Non-pigmented ciliary epithelial cell (primary cell): Measurements from ENCODE around the gene ASPRV1.
"Not testable (repeated sequence)": the region's sequence is repeated elsewhere in the genome, so short reads cannot be mapped to it uniquely, and the experiment has no call there.

ENCODE experiments used
- DNase-seq: peaks from one replicate; pipeline ENCODE4 v3.0.0-alpha.2; 2010; ENCODE audit warnings: low read depth

The ASPRV1 gene

DNA sequence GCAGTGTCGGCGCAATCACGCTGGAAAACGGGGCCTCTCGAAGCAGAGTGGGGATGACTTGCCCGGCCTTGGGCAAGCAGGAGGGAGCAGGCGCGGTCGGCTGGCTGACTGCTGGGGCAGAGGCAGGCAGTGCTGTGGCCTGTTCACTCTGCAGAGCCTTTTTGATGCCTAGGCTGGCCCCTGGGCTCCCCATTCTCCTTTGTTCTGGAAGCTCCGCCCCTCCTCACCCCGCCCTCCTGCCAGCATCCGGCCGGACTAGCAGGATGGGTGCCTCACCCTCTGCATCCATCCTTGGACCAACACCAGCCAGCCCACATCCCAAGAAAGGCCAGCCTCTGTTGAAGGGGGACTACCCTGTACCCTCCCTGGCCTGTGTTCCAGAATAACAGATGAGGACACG is at the start of gene ASPRV1:
ASPRV1 (minus strand) TSS at position 136 of the 400 bp plus-strand sequence. CDS start 195 bp downstream, outside the sequence.
- no peak for DNase-seq

DNA sequence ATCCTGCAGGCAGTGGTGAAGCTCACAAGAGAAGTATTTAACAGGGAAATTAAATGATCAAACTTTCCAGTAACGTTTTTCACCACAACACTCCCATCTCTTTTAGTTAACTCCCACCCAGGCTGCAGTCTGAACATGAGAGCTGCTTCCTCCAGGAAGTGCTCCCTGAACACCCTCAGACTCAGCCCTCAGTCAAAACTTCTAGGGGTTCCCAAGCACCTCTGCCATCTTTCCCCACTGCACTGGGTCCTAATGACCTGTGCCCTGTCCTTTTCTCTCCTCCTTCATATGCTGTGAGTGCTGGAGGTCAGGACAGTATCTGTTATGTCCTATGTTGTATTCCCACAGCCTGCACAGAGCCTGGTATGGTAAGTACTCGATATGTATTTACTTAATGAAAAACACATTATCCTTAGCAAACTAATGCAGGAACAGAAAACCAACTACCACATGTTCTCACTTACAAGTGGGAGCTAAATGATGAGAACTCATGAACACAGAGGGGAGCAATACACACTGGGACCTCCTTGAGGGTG is 49.2 kb upstream of the ASPRV1 start:
- DNase-seq, result no peak

DNA sequence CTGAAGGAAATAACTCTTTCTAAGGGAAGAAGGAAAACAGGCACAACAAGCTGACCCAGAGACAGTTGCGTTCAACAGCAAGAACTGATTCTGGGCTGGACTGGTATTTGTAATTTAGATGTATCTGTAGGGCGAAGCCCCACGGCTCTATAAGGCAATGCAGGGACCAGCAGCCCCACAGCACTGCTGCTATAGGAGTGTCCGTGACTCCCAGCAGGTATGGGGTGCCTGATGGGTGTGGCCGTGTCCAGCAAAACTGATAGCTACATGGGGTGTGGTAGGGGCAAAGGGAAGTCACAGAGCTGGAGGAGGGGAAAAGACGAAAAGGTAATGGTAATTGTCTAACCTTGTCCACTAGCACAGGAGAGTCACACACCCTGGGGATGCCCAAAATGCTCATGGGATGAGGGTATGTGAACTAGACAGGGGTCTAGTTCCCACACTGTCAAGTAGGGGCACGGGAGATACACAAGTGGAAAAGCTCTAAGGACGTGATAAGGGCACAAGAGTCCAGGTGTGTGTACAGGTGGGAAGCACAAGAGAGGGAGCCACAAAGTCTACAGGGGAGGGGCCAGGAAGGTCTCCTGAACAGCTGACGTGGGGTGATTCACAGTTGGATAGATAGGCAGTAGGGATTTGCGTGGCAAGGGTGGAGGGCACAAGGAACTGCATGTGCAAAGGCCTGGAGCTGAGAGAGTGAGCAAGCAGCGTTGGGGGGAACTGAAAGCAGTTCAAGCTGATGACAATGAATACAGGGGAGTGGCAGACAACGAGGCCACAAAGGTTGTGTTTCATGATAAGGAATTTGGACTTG is 48.5 kb upstream of the ASPRV1 start:
- DNase-seq, result no peak

DNA sequence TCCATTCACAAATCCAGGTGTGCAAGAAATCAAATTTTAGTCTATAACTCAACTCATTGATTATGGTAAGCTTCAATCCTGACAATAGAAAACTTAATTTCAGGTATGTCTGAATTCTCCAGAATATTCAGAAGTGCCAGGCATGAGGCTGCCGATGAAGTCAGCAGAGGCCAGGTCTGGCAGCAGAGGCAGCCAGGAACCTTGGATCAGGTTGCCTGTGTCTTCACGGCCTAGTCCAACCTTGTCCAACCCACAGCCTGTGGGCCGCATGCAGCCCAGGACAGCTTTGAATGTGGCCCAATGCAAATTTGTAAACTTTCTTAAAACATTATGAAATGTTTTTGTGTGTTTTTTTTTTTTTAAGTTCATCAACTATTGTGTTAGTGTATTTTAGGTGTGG is 46.9 kb upstream of the ASPRV1 start:
- DNase-seq, result no peak

DNA sequence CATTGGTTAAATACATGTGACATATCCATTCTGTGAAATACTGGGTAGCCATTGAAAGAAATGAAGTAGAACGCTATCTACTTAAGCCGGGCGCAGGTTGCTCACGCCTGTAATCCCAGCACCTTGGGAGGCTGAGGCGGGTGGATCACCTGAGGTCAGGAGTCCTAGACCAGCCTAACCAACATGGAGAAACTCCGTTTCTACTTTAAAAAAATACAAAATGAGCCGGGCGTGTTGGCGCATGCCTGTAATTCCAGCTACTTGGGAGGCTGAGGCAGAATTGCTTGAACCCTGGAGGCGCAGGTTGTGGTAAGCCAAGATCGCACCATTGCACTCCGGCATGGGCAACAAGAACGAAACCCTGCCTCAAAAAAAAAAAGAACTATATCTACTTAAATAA is 45.7 kb upstream of the ASPRV1 start:
- no peak for DNase-seq

DNA sequence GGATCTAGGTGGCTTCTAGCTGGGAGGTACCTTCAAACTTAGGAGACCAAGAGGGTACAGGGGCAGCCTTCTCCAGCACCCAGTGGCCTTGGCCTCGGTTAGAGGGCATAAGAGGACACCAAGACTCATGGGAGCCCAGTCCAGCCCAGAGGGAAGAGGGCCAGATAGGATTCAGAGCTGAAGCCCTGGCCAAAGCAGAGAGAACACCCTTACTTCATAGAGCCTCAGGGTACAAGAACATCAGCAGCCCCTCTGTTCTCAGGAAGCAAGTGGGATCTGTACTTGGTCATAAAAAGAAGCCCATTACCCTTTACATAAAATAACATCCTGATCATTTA is 45.0 kb upstream of the ASPRV1 start:
- no peak for DNase-seq

DNA sequence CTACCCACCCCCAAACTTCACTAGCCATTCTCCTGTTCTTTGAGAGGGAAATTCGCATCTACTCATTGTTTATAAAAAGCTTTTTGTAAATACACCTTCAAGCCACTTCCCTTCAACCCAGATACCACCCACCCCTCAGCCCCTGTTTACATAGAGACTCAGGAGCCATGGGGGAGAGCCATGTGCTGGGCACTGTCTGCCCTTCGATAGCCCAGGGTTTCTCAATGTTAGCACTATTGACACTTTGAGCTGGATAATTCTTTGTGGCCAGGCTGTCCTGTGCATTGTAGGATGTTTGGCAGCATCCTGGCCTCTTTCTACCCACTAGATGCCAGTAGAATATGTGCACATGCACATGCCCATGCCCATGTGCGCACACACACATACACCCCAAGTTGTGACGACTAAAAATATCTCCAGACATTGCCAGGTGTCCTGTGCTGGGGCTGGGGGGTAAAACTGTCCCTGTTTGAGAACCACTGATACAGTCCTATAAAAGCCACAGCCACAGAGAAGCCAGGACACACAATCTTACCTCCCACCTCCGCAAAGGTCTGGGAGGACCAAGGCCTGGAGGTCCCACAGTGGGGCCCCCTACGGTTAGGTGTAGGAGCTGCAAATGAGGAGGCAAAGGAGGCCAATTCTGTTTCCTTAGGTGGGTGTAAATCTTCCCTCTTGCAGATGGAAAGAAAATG is 44.5 kb upstream of the ASPRV1 start:
- no peak for DNase-seq

DNA sequence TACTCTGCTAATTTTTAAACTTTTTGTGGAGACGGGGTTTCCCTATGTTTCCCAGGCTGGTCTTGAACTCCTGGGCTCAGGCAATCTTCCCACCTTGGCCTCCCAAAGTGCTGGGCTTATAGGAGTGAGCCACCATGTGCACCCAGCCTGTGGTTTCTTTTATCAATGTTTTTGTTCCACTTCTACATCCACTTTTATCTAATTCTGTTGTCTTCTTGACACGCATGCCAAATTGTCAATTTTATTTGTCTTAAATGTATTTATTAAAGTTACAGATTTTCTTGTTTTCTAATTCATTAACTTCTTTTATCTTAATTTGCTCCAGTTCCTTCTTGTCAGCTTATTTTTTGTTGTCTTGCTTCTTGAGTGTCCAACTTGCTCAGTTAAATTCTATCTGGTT is 43.8 kb upstream of the ASPRV1 start:
- DNase-seq, result no peak

DNA sequence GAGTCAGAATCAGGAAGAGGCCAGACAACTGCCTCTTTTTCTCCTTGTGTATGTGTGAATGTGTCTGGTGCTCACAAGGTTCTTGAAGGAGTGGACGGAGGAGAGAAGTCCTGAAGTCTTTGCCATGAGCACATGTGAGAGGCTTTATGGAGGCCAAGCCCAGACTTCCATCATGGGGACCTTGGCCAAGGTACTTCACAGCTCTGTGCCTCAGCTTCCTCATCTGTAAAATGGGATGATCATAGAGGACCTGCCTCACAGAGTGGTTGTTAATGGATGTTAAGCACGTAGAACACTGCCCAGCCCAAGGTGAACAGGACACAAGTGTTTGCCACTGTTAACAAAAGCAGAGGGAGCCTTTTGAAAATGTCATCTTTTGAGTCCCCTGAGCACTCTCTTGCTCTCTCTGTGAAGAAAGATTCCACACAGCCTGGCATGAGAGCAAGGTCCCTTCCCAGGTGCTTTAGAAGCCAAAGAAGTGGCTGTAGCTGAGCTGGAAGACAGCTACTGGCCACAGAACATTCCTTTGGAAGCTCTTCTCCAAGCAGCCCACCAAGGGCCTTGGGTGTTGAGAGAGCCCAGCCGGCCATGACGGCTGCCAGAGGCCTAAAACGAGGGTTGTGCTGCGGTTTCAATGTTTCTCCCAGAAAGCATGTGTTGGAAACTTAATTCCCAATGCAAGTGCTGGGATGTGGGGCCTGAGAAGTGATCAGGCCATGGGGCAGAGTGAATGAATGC is 41.8 kb upstream of the ASPRV1 start:
- no peak for DNase-seq

DNA sequence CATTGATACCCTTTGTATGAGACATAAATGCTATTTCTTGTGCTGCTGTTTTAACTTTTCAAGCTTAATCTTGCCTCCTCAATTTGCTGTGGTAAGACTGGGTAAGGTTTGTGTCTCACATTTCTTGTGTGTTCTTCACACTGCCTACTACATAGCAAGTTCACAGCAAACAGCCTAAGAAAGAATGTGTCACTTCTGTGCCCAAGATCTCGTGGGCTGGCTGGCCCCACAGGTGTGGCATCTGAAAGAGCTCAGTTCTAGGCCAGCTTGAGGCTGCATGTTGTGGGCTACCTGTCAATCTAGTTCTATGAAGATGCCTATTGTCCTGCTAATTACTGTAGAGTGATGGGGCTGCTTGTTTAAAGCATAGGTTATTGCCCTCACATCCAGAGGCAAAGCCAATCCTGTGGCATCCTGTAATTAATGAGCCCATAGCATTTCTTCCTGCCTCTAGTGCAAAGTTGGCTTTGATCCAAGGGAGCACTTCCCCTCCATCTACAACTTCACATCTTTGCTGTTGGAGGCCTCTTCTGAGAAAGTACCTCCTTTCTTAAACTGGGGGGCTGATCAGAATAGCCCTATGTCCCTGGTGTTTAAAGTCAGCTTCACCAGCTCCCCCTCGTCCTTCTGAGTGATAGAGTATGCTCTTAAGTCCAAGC is 40.9 kb upstream of the ASPRV1 start:
- no peak for DNase-seq

DNA sequence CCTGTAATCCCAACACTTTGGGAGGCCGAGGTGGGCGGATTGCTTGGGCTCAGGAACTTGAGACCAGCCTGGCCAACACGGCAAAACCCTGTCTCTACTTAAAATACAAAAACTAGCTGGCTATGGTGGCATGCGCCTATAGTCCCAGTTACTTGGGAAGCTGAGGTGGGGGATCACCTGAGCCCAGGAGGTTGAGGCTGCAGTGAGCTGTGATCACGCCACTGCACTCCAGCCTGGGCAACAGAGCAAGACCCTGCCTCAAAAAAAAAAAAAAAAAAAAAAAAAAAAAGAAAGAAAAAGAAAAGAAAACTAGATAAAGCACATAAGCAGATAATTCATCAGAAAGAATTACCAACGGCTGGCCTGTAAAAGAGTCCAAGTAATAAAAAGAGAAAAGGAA is 39.1 kb upstream of the ASPRV1 start:
- DNase-seq, result not testable (repeated sequence)

DNA sequence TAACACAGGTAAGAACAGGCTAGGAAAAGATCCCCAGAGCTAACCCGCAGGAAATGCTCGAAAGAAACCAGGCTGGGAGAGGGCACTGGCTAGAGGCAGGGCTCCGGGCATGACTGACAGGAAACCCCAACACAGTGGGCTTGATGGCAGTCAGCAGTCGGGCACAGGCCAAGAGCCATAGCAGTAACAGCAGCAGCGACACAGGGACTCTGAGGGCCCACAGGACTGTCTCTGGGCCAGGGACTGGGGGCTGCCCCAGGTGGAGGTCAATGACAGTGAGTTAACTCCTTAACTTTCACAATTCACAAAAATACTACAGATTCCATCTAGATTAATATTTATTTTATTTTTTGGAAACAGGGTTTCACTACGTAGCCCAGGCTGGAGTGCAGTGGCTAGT is 37.3 kb upstream of the ASPRV1 start:
- no peak for DNase-seq

DNA sequence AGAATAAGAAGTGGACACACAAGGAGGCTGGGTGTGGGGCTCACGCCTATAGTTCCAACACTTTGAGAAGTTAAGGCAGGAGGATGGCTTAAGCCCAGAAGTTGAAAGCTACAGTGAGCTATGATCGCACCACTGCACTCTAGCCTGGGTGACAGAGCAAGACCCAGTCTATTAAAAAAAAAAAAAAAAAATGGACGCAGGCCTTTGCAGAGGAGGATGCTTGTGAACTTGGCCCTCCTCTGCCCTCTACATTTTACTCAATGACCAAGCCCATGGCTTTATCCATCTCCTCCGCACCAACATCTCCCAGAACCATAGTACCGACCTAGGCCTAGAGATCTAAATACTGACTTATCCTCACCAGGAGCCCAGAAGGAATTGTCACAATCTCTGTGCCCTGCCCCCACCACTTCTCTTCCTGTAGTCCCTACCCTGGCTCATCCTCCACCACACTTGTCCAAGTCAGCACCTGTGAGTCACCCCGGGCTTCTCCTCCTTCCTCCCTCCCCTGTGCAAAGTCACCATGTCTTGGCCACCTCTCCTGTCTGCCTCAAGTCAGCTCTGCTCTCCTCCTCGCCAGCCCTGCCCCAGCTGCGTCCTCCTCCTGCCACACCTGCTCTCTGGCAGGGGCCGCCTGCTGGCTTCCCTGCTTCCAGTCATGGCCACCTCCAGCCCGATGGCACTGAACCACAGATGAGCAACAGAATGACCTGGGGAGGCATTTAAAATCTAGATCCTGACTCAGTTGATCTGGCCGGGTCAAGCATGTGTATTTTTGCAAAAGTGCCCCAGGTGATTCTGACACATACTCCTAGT is 35.8 kb upstream of the ASPRV1 start:
- peak; percentile 8 for DNase-seq

DNA sequence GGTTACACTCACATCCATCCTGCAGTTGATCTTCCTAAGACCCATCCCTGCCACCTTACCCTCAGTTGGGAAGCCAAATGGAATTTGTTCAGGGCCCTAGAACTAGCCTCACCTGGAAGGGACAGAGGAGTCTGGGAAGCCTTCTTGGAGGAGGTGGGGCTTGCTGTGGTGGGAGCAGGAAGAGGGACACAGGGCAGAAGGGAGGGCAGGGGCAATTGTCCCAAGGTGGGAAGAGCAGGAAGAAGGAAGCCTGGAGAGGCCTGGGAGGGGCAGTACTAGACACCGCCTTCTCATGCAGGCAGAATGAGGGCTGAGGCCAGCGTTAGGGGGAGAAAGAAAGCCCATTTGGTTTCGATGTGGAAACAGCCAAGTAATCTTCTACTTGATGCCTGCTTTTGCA is 34.1 kb upstream of the ASPRV1 start:
- DNase-seq, result no peak

DNA sequence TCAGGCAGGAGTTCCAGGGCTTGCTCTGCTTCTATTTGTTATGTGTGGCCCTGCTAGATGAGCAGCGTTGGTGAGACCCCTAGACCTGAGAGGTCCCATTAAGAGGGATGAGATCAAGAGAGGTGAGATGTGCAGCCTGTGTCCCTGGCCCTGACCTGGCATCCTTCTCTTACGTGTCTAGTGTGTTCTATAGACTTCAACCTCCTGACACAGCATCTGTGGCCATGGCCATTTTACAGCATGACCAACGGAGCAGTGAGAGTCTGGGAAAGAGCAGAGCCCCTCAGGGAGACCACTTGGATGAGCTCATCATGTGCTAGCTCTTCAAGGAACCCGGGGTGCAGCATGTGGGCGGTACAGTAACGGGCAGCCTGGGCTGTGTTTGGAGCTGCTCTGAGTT is 32.7 kb upstream of the ASPRV1 start:
- no peak for DNase-seq

DNA sequence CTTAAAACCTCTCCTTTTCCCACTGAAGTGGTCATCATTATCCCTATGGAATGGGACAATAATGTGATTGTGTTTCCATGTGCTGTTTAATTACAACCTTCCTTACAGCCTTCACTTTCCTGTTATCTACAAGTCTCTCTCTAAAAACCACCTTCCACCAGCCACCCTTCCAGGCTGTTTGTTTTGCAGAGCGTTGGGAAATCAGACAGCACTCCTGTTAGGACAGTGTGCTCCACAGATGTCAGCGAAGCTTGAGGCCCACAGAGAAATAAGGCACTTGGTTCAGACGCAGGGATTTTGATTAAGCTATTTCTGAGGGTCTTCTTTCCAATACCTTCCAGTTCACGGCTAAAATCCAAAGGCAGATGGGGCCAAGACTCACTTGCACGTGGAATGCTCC is 32.3 kb upstream of the ASPRV1 start:
- no peak for DNase-seq

DNA sequence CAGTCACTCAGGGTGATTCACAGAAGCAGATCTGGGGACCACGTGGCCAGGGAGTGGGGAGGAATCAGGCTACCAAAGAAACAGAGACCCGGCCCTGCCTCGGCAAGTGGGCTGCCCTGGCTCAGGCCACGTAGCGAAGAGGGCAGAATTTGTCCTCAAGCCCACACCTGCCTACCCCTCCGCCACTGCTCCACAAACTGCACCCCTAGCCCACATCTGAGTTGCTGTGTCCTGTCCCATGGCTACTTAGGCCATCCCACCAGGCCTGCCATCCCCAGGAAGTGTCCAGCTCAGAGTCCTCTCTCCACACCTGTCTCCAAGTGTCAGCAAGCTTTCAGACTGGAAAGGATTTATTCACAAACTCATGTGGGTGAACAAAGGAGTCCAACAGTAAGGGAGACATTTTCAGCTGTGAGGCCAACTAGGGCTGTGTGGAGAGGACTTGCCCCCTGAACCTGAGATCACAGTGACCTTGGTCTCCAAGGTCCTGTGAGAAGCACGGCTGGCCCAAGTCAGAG is 31.7 kb upstream of the ASPRV1 start:
- no peak for DNase-seq

DNA sequence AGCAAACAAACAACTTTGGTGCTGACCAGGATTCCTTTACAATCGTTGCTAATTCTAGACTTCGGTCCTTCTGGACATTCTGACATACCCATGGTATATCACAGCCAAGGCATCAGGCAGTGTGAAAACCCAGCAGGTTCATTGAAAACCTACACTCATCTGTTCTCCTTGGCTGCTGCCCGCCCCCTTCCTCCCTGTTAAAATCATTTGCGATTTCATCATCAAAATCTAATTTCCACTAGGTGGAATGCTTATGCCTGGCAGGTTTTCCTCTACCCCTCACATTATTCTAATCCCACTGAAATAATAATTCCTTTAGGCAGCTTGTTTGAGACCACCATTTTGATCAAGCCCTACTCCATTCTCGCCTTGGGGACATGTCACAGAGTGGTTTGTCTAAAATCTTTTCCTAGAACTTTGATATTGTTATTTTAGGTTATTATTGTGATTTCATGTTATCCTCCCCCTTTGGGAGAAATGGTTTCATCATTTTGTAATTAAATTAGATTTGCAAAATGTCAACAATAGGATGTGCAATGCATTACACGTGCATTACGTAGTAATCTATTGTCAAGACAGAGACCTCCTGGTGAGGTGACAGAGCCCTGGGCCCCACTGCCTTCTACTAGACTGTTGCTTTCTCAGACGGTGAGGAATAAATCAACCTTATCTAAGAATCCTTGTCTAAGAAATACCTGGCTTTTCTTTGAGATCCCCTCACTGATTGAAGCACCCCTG is 31.0 kb upstream of the ASPRV1 start:
- DNase-seq, result no peak

DNA sequence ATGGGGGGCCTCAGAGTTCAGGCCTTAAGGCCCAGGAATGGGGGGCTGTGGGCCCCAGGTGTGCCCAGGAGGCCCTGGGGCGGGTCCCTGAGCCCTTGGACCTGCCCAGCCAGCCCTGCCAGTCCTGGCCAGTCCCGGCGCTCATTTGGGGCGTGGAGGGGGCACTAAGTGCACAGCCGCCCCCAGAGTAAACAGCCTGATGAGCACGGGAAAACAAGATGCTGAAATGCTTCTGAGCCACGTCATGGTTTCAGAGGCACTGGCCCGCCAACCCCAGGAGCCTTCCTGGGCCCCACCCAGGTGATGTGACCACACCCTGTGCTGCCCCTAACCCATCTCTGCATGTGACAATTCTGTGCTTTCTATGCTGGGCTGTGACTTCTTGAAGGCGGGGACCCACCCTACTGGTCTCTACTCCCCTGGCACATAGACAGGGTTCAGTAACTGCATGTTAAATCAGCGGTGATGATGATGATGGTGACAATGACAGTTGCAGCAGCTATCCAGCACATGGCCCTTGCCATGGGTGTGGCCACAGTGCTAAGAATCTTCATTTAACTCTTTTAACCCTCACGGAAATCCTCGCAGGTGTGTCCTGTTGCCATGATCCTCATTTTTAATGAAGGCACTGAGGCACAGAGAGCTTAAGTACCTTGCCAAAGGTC is 28.1 kb upstream of the ASPRV1 start:
- no peak for DNase-seq

DNA sequence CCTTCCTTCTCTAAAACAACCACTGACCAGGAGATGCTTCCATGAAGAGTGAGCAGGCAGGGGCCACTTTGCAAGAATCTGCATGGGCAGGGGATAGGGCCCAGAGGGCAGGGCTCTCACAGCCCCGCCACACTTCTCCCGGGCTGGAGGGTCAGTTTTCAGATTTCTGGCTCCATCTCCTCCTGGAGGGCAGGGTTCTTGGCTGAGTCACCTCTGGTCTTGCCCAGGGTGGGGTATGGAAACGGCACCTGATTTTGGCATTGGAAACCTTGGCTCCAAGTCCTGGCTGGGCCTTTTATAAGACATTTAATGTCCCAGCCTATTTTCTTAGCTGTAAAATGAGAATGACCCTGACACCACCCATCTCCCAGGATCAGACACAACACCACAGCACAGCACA is 27.6 kb upstream of the ASPRV1 start:
- DNase-seq, result no peak
